Stimulated activated CD4-positive, alpha-beta T cell treated with anti-CD3 and anti-CD28 coated beads, TNF-alpha, amount 100 ng/mL, for 48 hours (primary cell): Measurements from ENCODE around the gene TXNL4A.

Source experiments
- DNase-seq, 3 donors: peaks; one replicate each; pipeline ENCODE4 v3.0.0-alpha.2; 2020; ENCODE audit warnings: low read depth in 3 of 3

Gene TXNL4A

GRCh38 chr18:79935925-79936324 is 52.4 kb downstream of the TXNL4A start:
- DNase-seq = no peak

- no peak for DNase-seq
Measured at GRCh38 chr18:79935499-79935898, 52.9 kb downstream of the TXNL4A start.

- DNase-seq = no peak
Measured at GRCh38 chr18:79935098-79935480, 53.3 kb downstream of the TXNL4A start.

- no peak for DNase-seq
Measured at GRCh38 chr18:79934311-79935097, 53.9 kb downstream of the TXNL4A start.

- no peak for DNase-seq
Measured at GRCh38 chr18:79933765-79934164, 54.6 kb downstream of the TXNL4A start.

- DNase-seq = no peak
Measured at GRCh38 chr18:79932907-79933306, 55.5 kb downstream of the TXNL4A start.

- DNase-seq = no peak
Measured at GRCh38 chr18:79931475-79931874, 56.9 kb downstream of the TXNL4A start.

GRCh38 chr18:79930020-79930642 is 58.2 kb downstream of the TXNL4A start:
- DNase-seq = no peak

- no peak for DNase-seq
Measured at GRCh38 chr18:79928563-79928960, 59.8 kb downstream of the TXNL4A start.

GRCh38 chr18:79927607-79928562 is 60.5 kb downstream of the TXNL4A start:
- no peak for DNase-seq

- no peak for DNase-seq
Measured at GRCh38 chr18:79926715-79927606, 61.4 kb downstream of the TXNL4A start.

GRCh38 chr18:79926306-79926705 is 62.1 kb downstream of the TXNL4A start:
- DNase-seq = no peak

GRCh38 chr18:79924814-79925731 is 63.3 kb downstream of the TXNL4A start:
- no peak for DNase-seq

GRCh38 chr18:79923896-79924585 is 64.3 kb downstream of the TXNL4A start:
- DNase-seq = no peak

GRCh38 chr18:79922971-79923411 is 65.4 kb downstream of the TXNL4A start:
- no peak for DNase-seq

GRCh38 chr18:79921984-79922965 is 66.1 kb downstream of the TXNL4A start:
- no peak for DNase-seq
